LNCAP (cell line): ENCODE results near the gene CDK16.

Experiments used
- TF ChIP-seq, protein P1 (sequence below): fragments of 450-650 bp; IDR thresholded peaks from 2 replicates; pipeline ENCODE4 v1.5.1; 2017; ENCODE audit warnings: mild to moderate bottlenecking

CDK16 gene

DNA sequence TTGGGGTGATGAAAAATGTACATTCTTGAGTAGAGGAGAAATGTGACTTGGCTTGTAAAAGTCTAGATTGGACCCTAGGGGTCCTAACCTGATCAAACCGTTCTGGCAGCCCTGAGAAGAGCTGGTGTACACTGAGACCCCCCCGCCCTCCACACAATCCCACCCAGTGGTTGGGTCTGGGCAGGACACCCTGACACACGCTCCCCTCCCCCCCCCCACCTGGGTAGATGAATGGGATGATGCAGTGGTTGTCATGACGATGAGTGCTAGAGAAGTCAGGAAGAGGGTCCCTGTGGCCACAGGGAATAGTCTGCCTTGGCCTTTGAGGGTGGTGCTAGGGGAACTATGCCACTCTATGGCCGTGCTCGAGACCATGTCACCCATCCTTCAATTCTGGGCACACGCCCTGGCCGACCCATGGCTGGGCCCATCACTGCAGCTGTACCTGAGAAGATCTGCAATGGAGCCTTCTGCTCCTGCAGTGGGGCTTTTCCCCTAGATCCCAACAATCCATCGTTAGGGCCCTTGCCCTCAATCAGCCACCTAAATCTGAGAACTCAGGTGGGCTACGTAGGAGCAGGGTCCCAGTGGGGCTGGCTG is 4.4 kb downstream of the CDK16 start:
- TF ChIP-seq, protein P1, sequence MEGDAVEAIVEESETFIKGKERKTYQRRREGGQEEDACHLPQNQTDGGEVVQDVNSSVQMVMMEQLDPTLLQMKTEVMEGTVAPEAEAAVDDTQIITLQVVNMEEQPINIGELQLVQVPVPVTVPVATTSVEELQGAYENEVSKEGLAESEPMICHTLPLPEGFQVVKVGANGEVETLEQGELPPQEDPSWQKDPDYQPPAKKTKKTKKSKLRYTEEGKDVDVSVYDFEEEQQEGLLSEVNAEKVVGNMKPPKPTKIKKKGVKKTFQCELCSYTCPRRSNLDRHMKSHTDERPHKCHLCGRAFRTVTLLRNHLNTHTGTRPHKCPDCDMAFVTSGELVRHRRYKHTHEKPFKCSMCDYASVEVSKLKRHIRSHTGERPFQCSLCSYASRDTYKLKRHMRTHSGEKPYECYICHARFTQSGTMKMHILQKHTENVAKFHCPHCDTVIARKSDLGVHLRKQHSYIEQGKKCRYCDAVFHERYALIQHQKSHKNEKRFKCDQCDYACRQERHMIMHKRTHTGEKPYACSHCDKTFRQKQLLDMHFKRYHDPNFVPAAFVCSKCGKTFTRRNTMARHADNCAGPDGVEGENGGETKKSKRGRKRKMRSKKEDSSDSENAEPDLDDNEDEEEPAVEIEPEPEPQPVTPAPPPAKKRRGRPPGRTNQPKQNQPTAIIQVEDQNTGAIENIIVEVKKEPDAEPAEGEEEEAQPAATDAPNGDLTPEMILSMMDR: no peak

DNA sequence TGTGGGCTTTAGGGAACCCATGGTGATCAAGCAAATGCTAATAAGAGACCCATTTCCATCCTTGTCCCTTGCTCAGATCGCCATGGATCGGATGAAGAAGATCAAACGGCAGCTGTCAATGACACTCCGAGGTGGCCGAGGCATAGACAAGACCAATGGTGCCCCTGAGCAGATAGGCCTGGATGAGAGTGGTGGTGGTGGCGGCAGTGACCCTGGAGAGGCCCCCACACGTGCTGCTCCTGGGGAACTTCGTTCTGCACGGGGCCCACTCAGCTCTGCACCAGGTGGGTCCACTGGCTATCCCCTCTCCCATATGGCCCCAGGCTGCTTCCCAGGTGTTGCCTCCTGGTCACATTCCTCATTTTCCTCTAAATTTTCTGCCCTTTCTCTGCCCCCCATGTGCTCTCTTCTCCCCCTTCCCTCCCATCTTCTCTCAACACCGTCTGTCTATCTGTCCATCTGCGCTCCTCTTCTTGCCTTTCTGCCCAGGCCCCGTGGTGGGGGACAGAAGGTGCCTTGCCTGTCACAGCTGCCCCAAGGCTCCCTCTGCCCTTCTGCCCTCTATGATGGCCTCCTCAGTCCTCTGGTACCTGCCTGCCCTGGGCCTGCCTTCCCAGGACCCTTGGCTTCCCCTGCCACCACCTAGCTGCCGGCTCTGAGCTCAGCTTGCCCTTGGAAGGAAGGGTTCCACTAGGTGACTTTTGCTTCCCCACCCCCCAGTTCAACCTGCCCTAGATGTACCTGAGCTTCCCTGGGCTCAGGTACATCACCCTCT is 5.2 kb downstream of the CDK16 start:
- TF ChIP-seq, protein P1: no peak

DNA sequence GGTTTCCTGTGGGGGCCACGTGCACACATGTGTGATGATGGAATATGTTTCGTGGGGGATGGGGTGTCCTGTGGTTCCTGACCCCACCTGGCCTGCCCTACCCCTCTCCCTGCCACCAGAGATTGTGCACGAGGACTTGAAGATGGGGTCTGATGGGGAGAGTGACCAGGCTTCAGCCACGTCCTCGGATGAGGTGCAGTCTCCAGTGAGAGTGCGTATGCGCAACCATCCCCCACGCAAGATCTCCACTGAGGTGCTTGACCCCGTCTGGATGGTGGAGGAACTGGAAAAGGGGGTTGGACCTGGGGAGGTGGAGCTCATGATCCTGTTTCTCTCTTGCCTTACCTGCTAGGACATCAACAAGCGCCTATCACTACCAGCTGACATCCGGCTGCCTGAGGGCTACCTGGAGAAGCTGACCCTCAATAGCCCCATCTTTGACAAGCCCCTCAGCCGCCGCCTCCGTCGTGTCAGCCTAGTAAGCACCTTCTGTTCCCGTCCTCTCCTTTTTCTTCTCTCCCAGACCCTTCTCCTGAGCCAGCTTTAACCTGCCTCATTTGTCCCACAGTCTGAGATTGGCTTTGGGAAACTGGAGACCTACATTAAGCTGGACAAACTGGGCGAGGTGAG is 5.9 kb downstream of the CDK16 start:
- TF ChIP-seq, protein P1: no peak

DNA sequence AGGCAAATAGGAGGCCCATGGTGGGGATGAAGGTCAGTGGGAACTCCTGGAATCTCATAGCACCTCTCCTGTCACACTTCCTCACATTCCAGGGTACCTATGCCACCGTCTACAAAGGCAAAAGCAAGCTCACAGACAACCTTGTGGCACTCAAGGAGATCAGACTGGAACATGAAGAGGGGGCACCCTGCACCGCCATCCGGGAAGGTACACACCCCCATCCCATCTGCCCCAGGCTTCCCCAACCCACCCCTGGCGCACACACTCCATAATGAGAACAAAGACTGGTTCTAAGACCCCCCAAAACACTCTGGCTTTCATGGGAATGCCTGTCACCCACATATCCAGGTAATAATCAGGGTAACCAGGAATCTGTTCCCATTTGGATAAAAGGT is 6.4 kb downstream of the CDK16 start:
- TF ChIP-seq, protein P1: no peak

DNA sequence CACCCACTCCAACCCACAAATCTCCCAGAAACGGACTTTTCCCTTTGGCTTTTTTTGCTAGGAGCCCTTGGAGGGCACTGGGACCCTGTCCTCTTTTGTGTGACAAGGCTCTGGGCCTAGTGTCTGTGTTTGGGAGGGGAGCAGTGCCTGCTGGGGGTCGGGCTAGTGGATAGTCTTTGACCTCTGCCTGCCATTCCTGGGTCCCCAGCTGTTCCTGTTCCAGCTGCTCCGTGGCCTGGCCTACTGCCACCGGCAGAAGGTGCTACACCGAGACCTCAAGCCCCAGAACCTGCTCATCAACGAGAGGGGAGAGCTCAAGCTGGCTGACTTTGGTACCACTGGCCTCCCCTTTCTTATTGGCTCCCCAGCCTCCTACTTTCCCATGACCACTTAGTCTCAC is 7.6 kb downstream of the CDK16 start:
- TF ChIP-seq, protein P1: no peak

DNA sequence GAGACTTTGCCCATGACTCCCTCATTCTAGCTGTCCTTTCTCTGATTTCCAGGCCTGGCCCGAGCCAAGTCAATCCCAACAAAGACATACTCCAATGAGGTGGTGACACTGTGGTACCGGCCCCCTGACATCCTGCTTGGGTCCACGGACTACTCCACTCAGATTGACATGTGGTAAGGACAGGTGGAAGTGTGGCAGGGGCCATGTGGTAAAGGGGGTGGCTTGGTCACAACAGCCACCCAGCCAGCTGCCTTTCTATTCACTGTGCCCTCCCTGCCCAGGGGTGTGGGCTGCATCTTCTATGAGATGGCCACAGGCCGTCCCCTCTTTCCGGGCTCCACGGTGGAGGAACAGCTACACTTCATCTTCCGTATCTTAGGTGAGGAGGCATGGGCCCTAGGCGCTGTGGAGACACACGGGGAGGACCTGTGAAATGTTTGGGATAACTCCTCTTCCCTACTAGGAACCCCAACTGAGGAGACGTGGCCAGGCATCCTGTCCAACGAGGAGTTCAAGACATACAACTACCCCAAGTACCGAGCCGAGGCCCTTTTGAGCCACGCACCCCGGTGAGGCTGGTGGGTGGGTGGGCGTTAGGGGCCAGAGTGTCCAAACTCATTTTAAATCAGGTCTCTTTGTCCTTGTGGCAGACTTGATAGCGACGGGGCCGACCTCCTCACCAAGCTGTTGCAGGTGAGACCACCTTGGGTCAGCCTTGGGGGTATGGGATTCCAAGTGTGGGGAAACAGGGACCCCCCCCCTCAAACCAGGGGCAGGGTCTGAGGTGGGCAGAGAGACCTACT is 8.3 kb downstream of the CDK16 start:
- TF ChIP-seq, protein P1: no peak

DNA sequence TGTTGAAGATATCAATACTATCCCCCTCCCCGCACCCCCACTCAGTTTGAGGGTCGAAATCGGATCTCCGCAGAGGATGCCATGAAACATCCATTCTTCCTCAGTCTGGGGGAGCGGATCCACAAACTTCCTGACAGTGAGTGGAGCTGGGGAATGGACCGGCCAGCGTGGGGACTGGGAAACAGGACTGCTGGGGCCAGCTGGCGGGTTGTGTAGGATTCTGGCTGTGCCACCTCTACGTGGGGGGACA is 8.8 kb downstream of the CDK16 start:
- TF ChIP-seq, protein P1: no peak
